SK-N-MC (cell line): Measurements from ENCODE around the gene GOLGB1.

ENCODE experiments used
- EZH2 ChIP-seq: fragments of 200-600 bp; sonication (generic); IDR thresholded peaks from one replicate; pipeline ENCODE4 v1.6.1; 2017; ENCODE audit warnings: antibody characterized with exemption
- POLR2AphosphoS5 ChIP-seq: IDR thresholded peaks from 2 replicates; pipeline ENCODE4 v1.6.1; 2012; ENCODE audit warnings: mild to moderate bottlenecking, low read depth, low read length, borderline replicate concordance

GRCh38 chr3:121649645-121650044, 99.9 kb downstream of the GOLGB1 start:
- TF ChIP-seq POLR2AphosphoS5 (no peak), EZH2 (no peak)
